Measurements from ENCODE around the gene NCK2. TPM values are rescaled to one million over a fixed set of nuclear protein-coding genes. Genes with fewer than 3 reads are reported as not detected.

The NCK2 gene
- total RNA-seq, 1 donor from 2014 or later = 160 TPM

DNA sequence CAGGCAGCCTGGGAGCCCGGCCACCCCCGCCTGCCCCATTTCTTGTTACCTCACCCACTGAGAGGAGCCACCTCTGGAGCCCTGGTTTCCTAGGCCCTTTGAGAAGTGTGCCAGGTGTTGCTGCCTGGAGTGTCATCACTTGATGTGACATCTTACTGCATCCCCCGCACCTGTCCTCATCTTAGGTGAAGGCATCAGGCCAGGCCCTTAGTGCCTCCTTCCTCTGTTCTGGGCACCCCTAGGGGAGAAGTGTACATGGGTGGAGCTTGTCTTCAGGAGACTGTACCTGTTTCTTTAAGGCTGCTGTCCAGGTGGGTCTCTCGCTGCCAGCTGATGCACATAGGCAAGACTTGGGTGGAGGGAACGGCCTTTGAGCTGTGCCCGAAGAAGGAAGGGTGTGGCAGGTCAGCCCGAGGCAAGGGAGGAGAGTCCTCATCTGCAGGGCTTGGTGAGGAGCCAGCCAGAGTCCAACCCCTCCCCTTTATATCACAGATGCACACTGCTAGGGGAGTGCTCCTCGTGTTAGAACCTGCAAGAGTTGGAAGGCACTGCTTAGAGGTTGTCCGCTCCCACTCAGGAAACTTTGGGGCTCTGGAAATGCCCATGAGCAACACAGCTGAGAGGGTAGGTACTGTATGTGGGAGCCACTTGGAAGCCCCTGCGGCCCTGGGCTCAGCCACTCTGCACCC, 45.9 kb downstream of the NCK2 start:
- peak; percentile 48 for DNase-seq (ENCODE audit: low spot score)

DNA sequence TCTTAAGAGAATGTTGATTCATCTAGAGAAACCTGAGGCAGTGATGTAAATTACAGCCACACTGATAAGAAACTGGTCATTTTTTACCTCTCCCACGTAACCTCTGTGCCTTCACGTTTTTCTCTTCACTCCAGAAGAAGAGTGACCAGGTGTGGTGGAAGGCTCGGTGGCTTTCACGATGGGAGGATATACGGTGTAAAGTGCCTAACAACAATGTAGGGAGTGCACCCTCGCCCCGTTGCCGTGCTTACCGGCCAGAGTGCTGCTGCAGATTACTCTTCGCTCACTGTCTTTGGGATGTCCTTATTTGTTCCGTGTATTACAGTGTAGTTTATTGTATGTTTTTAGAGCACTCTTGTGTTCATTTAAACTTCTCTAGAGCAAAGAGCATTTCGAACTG, 46.5 kb downstream of the NCK2 start:
- no peak for DNase-seq (ENCODE audit: low spot score)

DNA sequence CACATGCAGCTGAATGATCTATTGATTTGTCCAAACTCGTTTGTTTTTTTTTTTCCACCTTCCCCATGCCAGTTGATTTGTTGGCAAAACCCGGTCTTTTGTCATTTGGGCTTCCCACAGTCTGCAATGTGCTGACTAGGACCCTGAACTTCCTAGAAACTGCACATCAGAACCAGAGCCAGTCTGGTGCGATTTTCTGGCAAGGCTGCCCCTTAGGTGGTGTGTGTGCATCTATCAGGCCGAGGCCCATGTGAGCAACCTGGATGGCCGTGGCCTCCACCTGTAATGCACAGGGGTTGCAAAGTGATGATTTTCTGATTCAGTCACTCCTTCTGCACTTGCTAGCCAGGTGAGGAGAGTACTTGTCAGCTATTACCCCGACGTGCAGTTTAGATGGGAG, 47.8 kb downstream of the NCK2 start:
- no peak for DNase-seq (ENCODE audit: low spot score)

DNA sequence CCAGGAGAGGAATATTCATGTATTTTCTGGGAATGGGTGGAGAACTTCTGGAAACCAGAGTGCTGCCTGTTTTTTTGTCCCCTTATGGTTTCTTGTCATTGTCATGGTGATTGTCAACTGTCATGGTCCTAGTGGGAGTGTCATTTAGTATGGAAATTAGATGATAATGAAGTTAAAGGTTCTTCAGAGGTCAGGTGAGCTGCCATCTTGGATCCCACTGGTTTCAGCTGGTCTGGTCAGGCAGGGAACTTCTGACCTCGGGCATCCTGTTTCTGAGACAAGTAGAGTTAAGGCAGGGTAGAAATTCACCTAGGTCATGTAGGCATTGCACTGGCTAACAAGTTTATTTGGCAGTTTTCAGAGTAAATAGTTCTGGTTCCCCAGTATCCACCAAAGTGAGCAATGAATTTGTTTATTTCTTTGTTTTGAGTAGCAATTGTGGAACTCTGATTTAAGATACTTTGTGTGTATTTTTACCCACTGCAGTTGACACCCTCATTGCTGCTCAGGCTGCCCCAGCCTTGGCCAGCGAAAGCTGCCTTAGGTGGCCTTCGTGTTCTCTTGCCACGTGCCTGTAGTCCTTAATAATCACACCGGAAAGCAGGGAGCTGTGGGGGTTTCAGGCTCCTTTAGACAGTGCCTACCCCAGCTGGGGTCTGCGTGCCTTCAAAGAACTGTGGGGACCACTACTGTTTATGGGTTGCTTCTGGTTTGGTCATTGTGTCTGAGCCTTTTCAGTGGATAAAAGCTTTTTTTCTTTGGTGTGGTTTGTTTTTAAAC, 48.7 kb downstream of the NCK2 start:
- DNase-seq (ENCODE audit: low spot score) = no peak

DNA sequence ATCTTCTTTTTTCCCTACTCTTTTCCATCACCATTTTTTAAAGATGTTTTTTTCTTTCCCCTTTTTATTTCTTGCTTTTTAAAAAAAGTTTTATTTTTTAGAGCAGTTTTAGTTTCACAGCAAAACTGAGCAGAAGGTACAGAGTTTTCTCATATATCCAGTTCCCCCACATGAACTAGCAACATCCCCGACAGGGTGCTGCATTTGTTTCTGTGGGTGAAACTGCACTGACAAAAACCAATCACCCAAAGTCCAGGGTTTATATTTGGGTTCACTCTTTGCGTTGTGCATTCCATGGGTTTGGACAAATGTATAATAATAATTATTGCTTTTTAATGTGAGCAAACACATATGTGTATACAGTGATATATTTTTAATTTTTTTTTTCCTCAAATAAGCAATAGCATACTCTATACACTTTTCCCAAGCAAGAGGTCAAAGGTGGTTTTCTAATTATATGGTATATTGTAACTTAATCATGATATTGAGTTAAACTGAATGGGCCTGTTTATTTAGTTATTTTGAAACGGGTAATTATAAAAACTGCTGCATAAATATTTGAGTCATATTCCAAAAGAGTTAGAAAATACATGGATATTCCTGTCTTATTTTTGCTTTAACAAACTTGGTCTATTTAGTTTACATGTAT, 50.3 kb downstream of the NCK2 start:
- no peak for DNase-seq (ENCODE audit: low spot score)

GRCh38 chr2:105795575-105795934, 50.8 kb downstream of the NCK2 start:
- DNase-seq (ENCODE audit: low spot score) = no peak

GRCh38 chr2:105796131-105796638, 51.5 kb downstream of the NCK2 start:
- no peak for DNase-seq (ENCODE audit: low spot score)

DNA sequence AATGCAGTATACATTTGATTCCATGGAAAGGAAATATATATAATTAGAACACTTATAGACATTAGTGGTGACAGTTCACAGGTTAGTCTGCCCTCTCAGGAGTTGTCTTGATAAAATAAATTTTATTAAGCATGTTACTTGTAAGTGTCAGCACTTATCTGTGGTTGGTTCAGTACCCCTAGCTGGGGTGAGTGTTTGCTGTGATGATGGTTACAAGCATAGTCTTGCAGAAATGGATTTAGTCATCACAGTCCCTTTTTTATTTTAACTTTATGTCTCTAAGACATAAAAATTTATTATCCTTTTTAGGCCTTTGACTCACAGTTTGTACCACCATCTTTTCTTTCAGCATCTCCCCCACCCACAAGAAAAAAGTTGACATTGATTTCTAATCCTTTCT, 52.1 kb downstream of the NCK2 start:
- no peak for DNase-seq (ENCODE audit: low spot score)

- peak; percentile 33 for DNase-seq (ENCODE audit: low spot score)
These were observed 52.6 kb downstream of the NCK2 start for GRCh38 chr2:105797298-105797819.

GRCh38 chr2:105798595-105798994, 53.9 kb downstream of the NCK2 start:
- DNase-seq (ENCODE audit: low spot score) = no peak

GRCh38 chr2:105800036-105800713, 55.5 kb downstream of the NCK2 start:
- peak; percentile 40 for DNase-seq (ENCODE audit: low spot score)

DNA sequence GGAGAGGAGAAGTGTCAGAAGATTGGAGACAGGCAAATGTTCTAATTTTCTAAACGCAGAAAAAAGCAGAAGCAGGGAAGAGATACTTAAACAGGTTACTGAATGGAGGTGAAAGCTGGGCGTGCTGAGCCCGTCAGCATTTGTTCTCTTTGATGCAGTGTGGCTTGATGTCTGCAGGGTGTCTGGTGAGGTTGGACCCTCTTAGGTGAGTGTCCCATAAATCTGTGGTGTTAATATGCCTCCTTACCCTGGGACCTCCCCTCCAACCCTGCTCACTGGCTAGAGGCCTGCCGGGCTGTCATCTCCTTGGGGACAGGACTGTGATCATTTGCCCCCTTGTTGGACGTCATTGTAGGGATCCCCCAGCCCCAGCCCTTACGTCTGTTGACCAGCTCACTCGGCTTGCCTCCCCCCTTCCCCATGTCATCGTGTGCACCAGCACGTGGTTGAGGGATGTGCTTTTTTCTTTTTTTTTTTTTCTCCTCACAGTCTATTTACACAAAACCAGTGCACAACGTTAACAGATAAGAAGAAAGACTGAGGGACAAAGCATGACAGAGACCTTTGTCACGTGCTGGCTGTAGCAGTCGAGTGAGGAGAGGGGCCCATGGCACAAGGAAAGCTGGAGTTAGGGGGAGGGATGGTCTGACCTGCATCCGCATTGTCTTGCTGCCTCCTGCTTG, 56.4 kb downstream of the NCK2 start:
- no peak for DNase-seq (ENCODE audit: low spot score)

GRCh38 chr2:105801961-105802360, 57.2 kb downstream of the NCK2 start:
- DNase-seq (ENCODE audit: low spot score) = no peak

GRCh38 chr2:105802587-105802986, 57.9 kb downstream of the NCK2 start:
- no peak for DNase-seq (ENCODE audit: low spot score)

- DNase-seq (ENCODE audit: low spot score) = no peak
These were observed 58.6 kb downstream of the NCK2 start for GRCh38 chr2:105803337-105803736.

- DNase-seq (ENCODE audit: low spot score) = no peak
These were observed 59.1 kb downstream of the NCK2 start for GRCh38 chr2:105803773-105804172.

DNA sequence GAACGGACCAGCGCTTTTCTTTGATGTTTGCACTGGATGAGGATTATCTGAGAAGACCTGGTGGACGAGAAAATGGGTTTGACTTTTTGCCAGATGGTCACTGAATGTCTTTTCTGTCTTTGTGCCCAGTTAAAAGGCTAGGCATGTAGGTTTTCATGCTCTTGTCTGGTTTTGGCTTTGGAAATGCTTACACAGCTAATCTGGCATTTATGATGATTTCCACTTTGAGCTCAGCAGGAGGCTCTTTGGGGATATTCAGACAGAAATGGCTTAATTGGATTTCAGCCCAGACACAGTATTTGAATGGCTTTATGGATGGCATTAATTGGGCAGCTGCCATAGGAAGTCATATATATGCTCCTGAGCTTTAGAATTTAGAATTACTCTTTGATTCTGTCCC, 59.6 kb downstream of the NCK2 start:
- no peak for DNase-seq (ENCODE audit: low spot score)

DNA sequence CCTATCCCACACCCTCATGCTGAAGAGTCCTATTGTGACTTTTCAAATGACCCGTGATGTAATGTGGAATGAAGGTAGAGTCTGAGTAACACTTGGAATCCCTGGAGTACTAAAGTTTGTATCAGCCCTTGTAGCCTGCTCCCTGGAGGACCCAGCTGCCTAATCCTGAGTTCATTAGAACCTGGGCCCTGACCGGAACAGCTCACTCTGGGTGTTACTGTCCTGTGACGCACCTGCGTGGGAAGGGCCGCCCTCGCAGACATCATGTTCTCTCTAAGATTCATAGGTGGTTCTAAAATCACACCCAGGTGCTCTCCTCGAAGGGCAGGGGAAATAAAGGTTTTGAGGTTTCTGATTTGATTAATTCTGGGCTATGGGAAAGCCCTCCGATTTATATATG, 62.3 kb downstream of the NCK2 start:
- DNase-seq (ENCODE audit: low spot score) = no peak

- no peak for DNase-seq (ENCODE audit: low spot score)
These were observed 63.8 kb downstream of the NCK2 start for GRCh38 chr2:105808423-105809096.

GRCh38 chr2:105809097-105809473, 64.4 kb downstream of the NCK2 start:
- DNase-seq (ENCODE audit: low spot score) = no peak

GRCh38 chr2:105809723-105810122, 65.0 kb downstream of the NCK2 start:
- DNase-seq (ENCODE audit: low spot score) = no peak
